ENCODE data around the gene SASS6.

The SASS6 gene

DNA sequence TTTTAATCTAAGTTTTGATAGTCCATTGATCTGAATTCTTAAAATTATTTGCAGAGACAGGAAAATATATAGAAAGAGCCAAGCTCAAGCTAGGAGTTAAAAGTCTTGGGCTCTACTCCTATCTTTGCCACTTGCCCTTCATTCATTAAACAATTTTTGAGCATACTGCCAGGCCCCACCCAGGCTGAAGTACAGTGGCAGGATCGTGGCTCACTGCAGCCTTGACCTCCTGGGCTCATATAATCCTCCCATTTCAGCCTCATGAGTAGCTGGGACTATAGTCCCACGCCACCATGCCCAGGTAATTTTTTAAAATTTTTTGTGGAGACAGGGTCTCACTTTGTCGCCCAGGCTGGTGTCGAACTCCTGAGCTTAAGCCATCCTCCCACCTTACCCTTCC, 8.5 kb upstream of the SASS6 start:
- TF ChIP-seq, protein P1, sequence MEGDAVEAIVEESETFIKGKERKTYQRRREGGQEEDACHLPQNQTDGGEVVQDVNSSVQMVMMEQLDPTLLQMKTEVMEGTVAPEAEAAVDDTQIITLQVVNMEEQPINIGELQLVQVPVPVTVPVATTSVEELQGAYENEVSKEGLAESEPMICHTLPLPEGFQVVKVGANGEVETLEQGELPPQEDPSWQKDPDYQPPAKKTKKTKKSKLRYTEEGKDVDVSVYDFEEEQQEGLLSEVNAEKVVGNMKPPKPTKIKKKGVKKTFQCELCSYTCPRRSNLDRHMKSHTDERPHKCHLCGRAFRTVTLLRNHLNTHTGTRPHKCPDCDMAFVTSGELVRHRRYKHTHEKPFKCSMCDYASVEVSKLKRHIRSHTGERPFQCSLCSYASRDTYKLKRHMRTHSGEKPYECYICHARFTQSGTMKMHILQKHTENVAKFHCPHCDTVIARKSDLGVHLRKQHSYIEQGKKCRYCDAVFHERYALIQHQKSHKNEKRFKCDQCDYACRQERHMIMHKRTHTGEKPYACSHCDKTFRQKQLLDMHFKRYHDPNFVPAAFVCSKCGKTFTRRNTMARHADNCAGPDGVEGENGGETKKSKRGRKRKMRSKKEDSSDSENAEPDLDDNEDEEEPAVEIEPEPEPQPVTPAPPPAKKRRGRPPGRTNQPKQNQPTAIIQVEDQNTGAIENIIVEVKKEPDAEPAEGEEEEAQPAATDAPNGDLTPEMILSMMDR (IDR thresholded peaks at IDR 0.05; ENCODE audit: low read depth, low read length), result no peak
- DNase-seq (ENCODE audit: extremely low read depth, low read depth), result no peak

DNA sequence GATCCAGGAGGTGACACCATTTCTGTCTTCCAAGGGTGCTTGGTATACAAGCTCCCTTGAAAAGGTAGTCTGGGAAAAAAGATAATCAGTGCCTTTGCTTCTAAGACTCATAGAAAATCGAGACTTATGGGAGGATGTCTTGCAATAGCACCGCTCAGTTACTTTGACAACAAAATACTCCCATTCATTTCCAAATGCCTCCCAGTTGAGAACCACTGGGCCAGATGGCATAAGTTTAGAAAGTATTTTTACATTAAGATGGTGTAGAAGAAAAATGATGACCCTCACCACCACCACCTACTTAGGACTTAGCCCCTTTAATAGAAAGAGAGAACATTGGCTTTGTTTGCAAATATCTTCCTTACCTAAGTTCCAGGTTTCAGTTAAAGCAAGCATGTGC, 4.9 kb upstream of the SASS6 start:
- TF ChIP-seq, protein P1 (IDR thresholded peaks at IDR 0.05; ENCODE audit: low read depth, low read length), result no peak
- DNase-seq (ENCODE audit: extremely low read depth, low read depth), result no peak

DNA sequence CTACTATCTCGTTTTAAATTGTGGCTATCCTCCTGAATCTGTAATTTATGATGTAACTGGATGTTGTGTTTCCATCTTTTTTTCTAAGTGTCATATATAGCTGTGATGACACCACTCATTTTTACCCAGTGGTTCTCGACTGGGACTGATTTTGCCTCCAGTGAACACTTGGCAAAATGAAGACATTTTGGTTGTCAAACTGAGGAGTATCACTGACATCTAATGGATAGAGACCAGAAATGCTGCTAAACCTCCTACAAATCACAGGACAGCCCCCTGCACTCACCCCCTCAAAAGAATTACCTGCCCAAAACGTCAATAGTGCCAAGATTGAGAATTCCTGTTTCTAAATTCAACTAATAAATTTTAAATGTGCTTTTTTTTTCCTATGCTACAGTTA, 2.1 kb upstream of the SASS6 start:
- TF ChIP-seq, protein P1 (IDR thresholded peaks at IDR 0.05; ENCODE audit: low read depth, low read length), result no peak
- DNase-seq (ENCODE audit: extremely low read depth, low read depth), result no peak

DNA sequence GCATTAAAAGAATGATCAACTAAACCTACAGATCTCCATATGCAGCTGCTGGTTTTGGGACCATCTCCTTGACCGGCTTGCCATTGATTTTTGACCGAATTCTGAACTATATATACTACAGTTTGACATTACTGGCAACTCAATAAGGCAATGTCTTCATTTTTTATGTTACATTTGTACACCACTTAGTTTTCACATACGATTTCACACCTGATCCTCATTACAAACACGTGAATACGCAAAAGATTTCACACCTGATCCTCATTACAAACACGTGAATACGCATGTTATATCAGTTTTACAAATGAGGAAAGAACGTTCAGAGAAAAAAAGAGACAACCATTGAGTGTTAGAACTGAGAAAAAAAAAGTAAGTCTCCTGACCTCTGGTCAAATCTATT, 1.1 kb downstream of the SASS6 start:
- TF ChIP-seq, protein P1 (IDR thresholded peaks at IDR 0.05; ENCODE audit: low read depth, low read length), result no peak
- DNase-seq (ENCODE audit: extremely low read depth, low read depth), result no peak

DNA sequence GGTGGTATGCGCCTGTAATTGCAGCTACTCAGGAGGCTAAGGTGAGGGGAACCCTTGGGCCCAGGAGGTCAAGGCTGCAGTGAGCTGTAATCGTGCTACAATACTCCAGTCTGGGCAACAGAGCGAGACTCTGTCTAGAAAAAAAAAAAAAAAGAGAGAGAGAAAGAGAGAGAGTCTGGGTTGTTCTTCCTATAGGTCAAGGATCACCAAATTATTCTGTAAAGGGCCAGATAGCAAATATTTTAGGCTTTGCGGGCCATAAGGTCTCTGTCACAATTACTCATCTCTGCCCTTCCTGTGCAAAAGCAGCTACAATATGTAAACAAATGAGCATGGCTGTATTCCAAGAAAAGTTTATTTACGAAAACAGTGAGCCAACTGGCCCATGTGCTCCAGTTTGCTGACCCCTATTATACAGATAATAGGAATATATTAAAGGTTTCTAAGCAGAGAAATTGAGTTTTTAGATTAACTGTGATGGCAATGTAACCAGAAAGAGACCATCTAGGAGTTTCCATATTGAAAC, 2.1 kb downstream of the SASS6 start:
- no peak for DNase-seq (ENCODE audit: extremely low read depth, low read depth)
- TF ChIP-seq, protein P1 (IDR thresholded peaks at IDR 0.05; ENCODE audit: low read depth, low read length), result no peak

DNA sequence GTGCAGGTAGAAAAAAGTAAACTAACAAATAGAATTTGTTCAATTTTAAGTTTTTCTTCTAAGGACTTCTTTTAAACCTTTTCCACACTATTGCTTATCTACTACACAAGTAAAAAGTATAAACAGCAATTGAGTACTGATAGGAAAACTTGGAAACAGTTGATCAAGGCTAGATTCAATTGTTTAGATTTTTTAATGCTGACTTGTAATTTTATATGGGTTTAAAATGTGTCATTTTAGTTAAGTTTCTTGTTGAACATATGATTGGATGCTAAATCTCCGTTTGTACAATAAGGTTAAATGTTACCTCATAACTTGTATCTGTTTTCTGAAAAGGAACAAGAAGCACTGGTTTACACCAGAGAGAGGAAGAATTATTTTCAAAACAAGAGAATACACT, 5.5 kb downstream of the SASS6 start:
- TF ChIP-seq, protein P1 (IDR thresholded peaks at IDR 0.05; ENCODE audit: low read depth, low read length), result no peak
- no peak for DNase-seq (ENCODE audit: extremely low read depth, low read depth)

DNA sequence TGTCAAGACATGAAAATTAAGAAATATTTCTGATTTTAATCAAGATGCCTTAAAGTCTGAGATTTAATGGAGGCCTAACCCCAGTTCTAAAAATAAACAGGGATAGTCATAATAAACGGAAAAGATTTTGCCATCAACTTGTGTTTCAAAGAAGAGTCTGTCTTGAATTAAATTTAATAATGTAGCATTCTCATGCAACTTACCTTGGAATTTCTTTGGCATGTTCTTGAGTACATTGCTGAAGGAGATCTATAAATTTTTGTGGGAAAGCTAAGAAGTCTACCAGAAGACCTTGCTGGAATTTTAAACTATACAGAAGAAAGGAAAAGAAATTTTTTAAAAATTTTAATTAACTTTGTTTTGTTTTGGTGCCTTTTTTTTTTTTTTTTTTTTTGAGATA, 10.6 kb downstream of the SASS6 start:
- TF ChIP-seq, protein P1 (IDR thresholded peaks at IDR 0.05; ENCODE audit: low read depth, low read length), result no peak
- DNase-seq (ENCODE audit: extremely low read depth, low read depth), result peak; percentile 43

All from AG09319 (cell line).